Dermis lymphatic vessel endothelial cell (primary cell): ENCODE measurements around the gene KDM6B. TPM values are rescaled to one million over a fixed set of nuclear protein-coding genes. Genes with fewer than 3 reads are reported as not detected.

ENCODE experiments used
- total RNA-seq: library from RNA; depleted of rRNA; stranded (reverse); fragments of >200 nt; gene quantifications from 2 replicates; pipeline ENCODE4 v1.2.1, GENCODE V29; 2014

The KDM6B gene
- 1.8 and 3.0 TPM in 2 replicates for total RNA-seq

GRCh38 chr17:7833795-7834541 is at the start of gene KDM6B:
Gene KDM6B (plus strand): TSS chr17:7834217. CDS start chr17:7845555, 11,338 bp downstream.

GRCh38 chr17:7854851-7855659 is 21.0 kb downstream of the KDM6B start, which contains the start of gene TMEM88:
Gene TMEM88 (plus strand): TSS chr17:7855066. CDS start chr17:7855075, 9 bp downstream.

GRCh38 chr17:7856811-7857712 is 23.0 kb downstream of the KDM6B start, which contains the start of gene NAA38:
Gene NAA38 (minus strand): TSS chr17:7857559. CDS start chr17:7857463, 96 bp downstream.

GRCh38 chr17:7857713-7858521 is 23.9 kb downstream of the KDM6B start, which contains the start of gene CYB5D1:
Gene CYB5D1 (plus strand): TSS chr17:7858003. CDS start chr17:7858135, 132 bp downstream.

Other genes starting within 250 kb of the KDM6B start
- gene SOX15, start 244.1 kb upstream of the KDM6B start, total RNA-seq: under 0.01 and 0.11 TPM in 2 replicates
- gene FXR2, start 219.3 kb upstream of the KDM6B start, total RNA-seq: 30.0 and 33.2 TPM in 2 replicates
- gene SAT2, start 206.4 kb upstream of the KDM6B start, total RNA-seq: 37.1 and 38.2 TPM in 2 replicates
- gene SHBG, start 204.1 kb upstream of the KDM6B start, total RNA-seq: 0.11 and 0.26 TPM in 2 replicates
- gene ATP1B2, start 183.3 kb upstream of the KDM6B start, total RNA-seq: not detected in 2 replicates
- 26.0 and 36.7 TPM in 2 replicates for gene TP53, start 146.7 kb upstream of the KDM6B start, total RNA-seq
- 4.6 and 4.7 TPM in 2 replicates for gene WRAP53, start 145.7 kb upstream of the KDM6B start, total RNA-seq
- 0.33 and 0.52 TPM in 2 replicates for gene EFNB3, start 129.0 kb upstream of the KDM6B start, total RNA-seq
- gene DNAH2, start 116.5 kb upstream of the KDM6B start, total RNA-seq: under 0.01 and 0.43 TPM in 2 replicates
- gene TMEM88, start 20.8 kb downstream of the KDM6B start, total RNA-seq: 10.1 and 26.7 TPM in 2 replicates
- gene NAA38, start 23.3 kb downstream of the KDM6B start, total RNA-seq: 101 and 160 TPM in 2 replicates
- gene CYB5D1, start 23.8 kb downstream of the KDM6B start, total RNA-seq: 6.7 and 7.2 TPM in 2 replicates
- gene CHD3, start 54.6 kb downstream of the KDM6B start, total RNA-seq: 60.7 and 71.3 TPM in 2 replicates
- gene RNF227, start 82.1 kb downstream of the KDM6B start, total RNA-seq: 0.43 and 3.0 TPM in 2 replicates
- gene KCNAB3, start 95.6 kb downstream of the KDM6B start, total RNA-seq: 0.11 and 0.17 TPM in 2 replicates
- gene TRAPPC1, start 97.7 kb downstream of the KDM6B start, total RNA-seq: 49.1 and 54.8 TPM in 2 replicates
- 10.0 and 11.8 TPM in 2 replicates for gene CNTROB, start 98.0 kb downstream of the KDM6B start, total RNA-seq
- not detected in 2 replicates for gene GUCY2D, start 168.4 kb downstream of the KDM6B start, total RNA-seq
- not detected in 2 replicates for gene ALOX15B, start 204.8 kb downstream of the KDM6B start, total RNA-seq